ENCODE data around the gene KIF11. TPM values are rescaled to one million over a fixed set of nuclear protein-coding genes. Genes with fewer than 3 reads are reported as not detected.

The KIF11 gene
- 38.4 and 62.8 TPM in 2 replicates for total RNA-seq (2016; rRNA removed; fragmentation: Illumina TruSeq; extraction: Trizol)
- 4.6 and 6.3 TPM in 2 replicates for total RNA-seq (2016; cell fraction: cytosol; rRNA removed; fragmentation: Illumina TruSeq; extraction: Trizol; ENCODE audit: low read depth)
- total RNA-seq (2016; cell fraction: insoluble cytoplasmic fraction; rRNA removed; fragmentation: Illumina TruSeq; extraction: Trizol): 38.2 and 60.3 TPM in 2 replicates
- total RNA-seq (2016; cell fraction: membrane; rRNA removed; fragmentation: Illumina TruSeq; extraction: Trizol): 10.6 and 12.9 TPM in 2 replicates
- 25.7 and 27.4 TPM in 2 replicates for total RNA-seq (2016; cell fraction: nucleus; rRNA removed; fragmentation: Illumina TruSeq; extraction: Trizol)
- 4.4 and 8.7 TPM in 2 replicates for polyA plus RNA-seq (2011; rRNA removed)
- polyA plus RNA-seq (2011; cell fraction: cytosol; rRNA removed): 3.1 and 3.7 TPM in 2 replicates
- polyA plus RNA-seq (2011; cell fraction: nucleus; rRNA removed): 2.4 and 2.5 TPM in 2 replicates
- polyA plus RNA-seq (2012): 5.4 and 15.7 TPM in 2 replicates
- polyA plus RNA-seq (2016; cell fraction: cytosol; fragmentation: Illumina TruSeq; extraction: Trizol; ENCODE audit: low read depth): 1.4 and 1.8 TPM in 2 replicates
- polyA plus RNA-seq (2016; cell fraction: insoluble cytoplasmic fraction; fragmentation: Illumina TruSeq; extraction: Trizol; ENCODE audit: low read depth): 45.8 and 45.9 TPM in 2 replicates
- 4.6 and 5.6 TPM in 2 replicates for polyA plus RNA-seq (2016; cell fraction: membrane; fragmentation: Illumina TruSeq; extraction: Trizol; ENCODE audit: low read depth)
- 27.1 and 27.7 TPM in 2 replicates for polyA plus RNA-seq (2016; cell fraction: nucleus; fragmentation: Illumina TruSeq; extraction: Trizol; ENCODE audit: insufficient read depth, low read depth)
- 2.2 and 9.9 TPM in 2 replicates for polyA minus RNA-seq (2011; rRNA and poly(A)+ RNA removed; ENCODE audit: low replicate concordance)
- 8.8 and 10.4 TPM in 2 replicates for polyA minus RNA-seq (2011; cell fraction: cytosol; rRNA and poly(A)+ RNA removed)
- polyA minus RNA-seq (2011; cell fraction: nucleus; rRNA and poly(A)+ RNA removed): 10.4 and 11.5 TPM in 2 replicates
- Bru-seq, nascent RNA: percentile 65 among the genes with signal in this experiment
- BruChase-seq, experiment 1, labeled RNA remaining after a 6-hour chase: percentile 68 among the genes with signal in this experiment
- percentile 69 among the genes with signal in this experiment for BruChase-seq, experiment 2, labeled RNA remaining after a 2-hour chase
- long read RNA-seq, experiment 1, full-length matches to known transcripts: 5 of 12 reads
- long read RNA-seq, experiment 1, partial matches to known transcripts: 5 of 12 reads
- long read RNA-seq, experiment 1, other reads (novel, unspliced or antisense): 2 of 12 reads
- long read RNA-seq, experiment 2, full-length matches to known transcripts: 2 of 16 reads
- long read RNA-seq, experiment 2, partial matches to known transcripts: 5 of 16 reads
- long read RNA-seq, experiment 2, other reads (novel, unspliced or antisense): 9 of 16 reads

DNA sequence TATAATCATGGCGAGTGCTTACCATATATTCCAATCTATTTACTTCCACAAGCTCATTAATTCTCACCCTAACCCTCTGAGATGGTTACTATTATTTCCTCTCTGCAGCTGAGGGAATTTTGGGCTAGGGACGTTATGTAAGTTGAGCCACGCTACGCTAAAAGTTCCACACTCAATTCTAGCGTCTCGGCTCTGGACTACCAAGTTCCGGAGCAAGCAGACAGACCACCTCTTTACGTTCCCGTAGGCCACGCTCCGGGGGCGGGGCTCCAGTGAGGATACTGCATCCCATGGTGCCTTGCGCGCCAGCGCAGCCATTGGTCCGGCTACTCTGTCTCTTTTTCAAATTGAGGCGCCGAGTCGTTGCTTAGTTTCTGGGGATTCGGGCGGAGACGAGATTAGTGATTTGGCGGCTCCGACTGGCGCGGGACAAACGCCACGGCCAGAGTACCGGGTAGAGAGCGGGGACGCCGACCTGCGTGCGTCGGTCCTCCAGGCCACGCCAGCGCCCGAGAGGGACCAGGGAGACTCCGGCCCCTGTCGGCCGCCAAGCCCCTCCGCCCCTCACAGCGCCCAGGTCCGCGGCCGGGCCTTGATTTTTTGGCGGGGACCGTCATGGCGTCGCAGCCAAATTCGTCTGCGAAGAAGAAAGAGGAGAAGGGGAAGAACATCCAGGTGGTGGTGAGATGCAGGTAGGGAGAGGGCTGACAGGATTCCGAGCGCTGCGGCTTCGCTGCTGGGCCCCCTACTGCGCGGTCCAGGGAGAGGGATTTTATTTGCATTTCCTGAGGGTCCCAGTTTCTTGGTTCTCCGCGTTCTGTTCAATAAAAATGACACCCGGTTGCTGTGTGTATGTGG is at the start of gene KIF11:
Gene KIF11 (plus strand): TSS at position 370 of the 858 bp plus-strand sequence. CDS start 246 bp downstream, at position 616.
- WGBS (ENCODE audit: low lambda C conversion rate): 0% methylated on average over 26 of the region's 61 CpGs
- H3K4me2 ChIP-seq (ENCODE audit: low read depth, low read length): peak within 1 kb of the TSS; percentile 78
- H4K20me1 ChIP-seq (ENCODE audit: insufficient read depth, low read length): no peaks in the 10 kb centered on the region
- peak; percentile 95 for DNase-seq (ENCODE audit: low spot score)
- peaks cover 37% of the 10 kb centered on the region for H3K4me1 ChIP-seq (ENCODE audit: insufficient read depth, low read length)
- ChIA-PET CTCF (ENCODE audit: low intra/inter-chr PET ratio, low total read pairs) (no interaction called here), POLR2A (interaction anchor here (2.8 kb wide), 2 partner anchors 11 to 19 kb away, joined by 27 to 71 read pairs; partner anchors contain the start of gene IDE)
- H2AFZ ChIP-seq (ENCODE audit: low read length): peak within 1 kb of the TSS; percentile 11
- peak within 1 kb of the TSS; percentile 88 for H3K27ac ChIP-seq (ENCODE audit: extremely low read length, insufficient read depth, low read length)
- in situ Hi-C loops (cut with HindIII; ENCODE audit: extremely low pct_ligation_motif_present, low pct_unique_long_range_greater_than_20kb): no loop called here
- H3K4me3 ChIP-seq (replicated peaks in 1 of 3; ENCODE audit: insufficient read depth in 1 of 3, low read depth in 2 of 3, low read length in 3 of 3): peak within 1 kb of the TSS; percentile 81 to 91 (median 88)
- intact Hi-C loops (cut with micrococcal nuclease; ENCODE audit: unreplicated experiment): loop anchor here (5.0 to 10.0 kb wide), 4 partner anchors 52 to 289 kb away; partner anchors contain the start of genes EXOC6 and HHEX
- FAIRE-seq: peak; percentile 90
- no peaks in the 10 kb centered on the region for H3K36me3 ChIP-seq (replicated peaks in 1 of 2; ENCODE audit: control insufficient read depth in 1 of 2, insufficient read depth in 2 of 2, low read length in 2 of 2)
- no peaks in the 10 kb centered on the region for H3K9me3 ChIP-seq (ENCODE audit: low read length)
- ATAC-seq: peak; percentile 88
- H3K9ac ChIP-seq (ENCODE audit: insufficient read depth, low read depth, low read length): peak within 1 kb of the TSS; percentile 82
- peaks cover 48% of the 10 kb centered on the region for H3K79me2 ChIP-seq (ENCODE audit: insufficient read depth, low read length)
- TSS peak; percentile 67 for BruUV-seq (replicated peaks)
- no peaks in the 10 kb centered on the region; a peak in 1 of 5 replicates for H3K27me3 ChIP-seq (ENCODE audit: control insufficient read depth in 1 of 2, insufficient read depth in 2 of 2, low read length in 2 of 2)
- TF ChIP-seq, protein P1, sequence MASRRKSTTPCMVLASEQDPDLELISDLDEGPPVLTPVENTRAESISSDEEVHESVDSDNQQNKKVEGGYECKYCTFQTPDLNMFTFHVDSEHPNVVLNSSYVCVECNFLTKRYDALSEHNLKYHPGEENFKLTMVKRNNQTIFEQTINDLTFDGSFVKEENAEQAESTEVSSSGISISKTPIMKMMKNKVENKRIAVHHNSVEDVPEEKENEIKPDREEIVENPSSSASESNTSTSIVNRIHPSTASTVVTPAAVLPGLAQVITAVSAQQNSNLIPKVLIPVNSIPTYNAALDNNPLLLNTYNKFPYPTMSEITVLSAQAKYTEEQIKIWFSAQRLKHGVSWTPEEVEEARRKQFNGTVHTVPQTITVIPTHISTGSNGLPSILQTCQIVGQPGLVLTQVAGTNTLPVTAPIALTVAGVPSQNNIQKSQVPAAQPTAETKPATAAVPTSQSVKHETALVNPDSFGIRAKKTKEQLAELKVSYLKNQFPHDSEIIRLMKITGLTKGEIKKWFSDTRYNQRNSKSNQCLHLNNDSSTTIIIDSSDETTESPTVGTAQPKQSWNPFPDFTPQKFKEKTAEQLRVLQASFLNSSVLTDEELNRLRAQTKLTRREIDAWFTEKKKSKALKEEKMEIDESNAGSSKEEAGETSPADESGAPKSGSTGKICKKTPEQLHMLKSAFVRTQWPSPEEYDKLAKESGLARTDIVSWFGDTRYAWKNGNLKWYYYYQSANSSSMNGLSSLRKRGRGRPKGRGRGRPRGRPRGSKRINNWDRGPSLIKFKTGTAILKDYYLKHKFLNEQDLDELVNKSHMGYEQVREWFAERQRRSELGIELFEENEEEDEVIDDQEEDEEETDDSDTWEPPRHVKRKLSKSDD (CRISPR knock-in tag; IDR thresholded peaks at IDR 0.05; ENCODE audit: low read depth): no peak
- TF ChIP-seq ZSCAN29 (CRISPR knock-in tag; conservative IDR thresholded peaks at IDR 0.05) (no peak), SIX4 (CRISPR knock-in tag; IDR thresholded peaks at IDR 0.05) (no peak)
- TF ChIP-seq, protein P2, sequence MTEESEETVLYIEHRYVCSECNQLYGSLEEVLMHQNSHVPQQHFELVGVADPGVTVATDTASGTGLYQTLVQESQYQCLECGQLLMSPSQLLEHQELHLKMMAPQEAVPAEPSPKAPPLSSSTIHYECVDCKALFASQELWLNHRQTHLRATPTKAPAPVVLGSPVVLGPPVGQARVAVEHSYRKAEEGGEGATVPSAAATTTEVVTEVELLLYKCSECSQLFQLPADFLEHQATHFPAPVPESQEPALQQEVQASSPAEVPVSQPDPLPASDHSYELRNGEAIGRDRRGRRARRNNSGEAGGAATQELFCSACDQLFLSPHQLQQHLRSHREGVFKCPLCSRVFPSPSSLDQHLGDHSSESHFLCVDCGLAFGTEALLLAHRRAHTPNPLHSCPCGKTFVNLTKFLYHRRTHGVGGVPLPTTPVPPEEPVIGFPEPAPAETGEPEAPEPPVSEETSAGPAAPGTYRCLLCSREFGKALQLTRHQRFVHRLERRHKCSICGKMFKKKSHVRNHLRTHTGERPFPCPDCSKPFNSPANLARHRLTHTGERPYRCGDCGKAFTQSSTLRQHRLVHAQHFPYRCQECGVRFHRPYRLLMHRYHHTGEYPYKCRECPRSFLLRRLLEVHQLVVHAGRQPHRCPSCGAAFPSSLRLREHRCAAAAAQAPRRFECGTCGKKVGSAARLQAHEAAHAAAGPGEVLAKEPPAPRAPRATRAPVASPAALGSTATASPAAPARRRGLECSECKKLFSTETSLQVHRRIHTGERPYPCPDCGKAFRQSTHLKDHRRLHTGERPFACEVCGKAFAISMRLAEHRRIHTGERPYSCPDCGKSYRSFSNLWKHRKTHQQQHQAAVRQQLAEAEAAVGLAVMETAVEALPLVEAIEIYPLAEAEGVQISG (CRISPR knock-in tag; IDR thresholded peaks at IDR 0.05): peak; percentile 91
- TF ChIP-seq, protein P3, sequence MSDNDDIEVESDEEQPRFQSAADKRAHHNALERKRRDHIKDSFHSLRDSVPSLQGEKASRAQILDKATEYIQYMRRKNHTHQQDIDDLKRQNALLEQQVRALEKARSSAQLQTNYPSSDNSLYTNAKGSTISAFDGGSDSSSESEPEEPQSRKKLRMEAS (IDR thresholded peaks at IDR 0.05): 0 out of 2 replicates have a peak, but pooled peaks have one; percentile 11
- TF ChIP-seq, protein P4, sequence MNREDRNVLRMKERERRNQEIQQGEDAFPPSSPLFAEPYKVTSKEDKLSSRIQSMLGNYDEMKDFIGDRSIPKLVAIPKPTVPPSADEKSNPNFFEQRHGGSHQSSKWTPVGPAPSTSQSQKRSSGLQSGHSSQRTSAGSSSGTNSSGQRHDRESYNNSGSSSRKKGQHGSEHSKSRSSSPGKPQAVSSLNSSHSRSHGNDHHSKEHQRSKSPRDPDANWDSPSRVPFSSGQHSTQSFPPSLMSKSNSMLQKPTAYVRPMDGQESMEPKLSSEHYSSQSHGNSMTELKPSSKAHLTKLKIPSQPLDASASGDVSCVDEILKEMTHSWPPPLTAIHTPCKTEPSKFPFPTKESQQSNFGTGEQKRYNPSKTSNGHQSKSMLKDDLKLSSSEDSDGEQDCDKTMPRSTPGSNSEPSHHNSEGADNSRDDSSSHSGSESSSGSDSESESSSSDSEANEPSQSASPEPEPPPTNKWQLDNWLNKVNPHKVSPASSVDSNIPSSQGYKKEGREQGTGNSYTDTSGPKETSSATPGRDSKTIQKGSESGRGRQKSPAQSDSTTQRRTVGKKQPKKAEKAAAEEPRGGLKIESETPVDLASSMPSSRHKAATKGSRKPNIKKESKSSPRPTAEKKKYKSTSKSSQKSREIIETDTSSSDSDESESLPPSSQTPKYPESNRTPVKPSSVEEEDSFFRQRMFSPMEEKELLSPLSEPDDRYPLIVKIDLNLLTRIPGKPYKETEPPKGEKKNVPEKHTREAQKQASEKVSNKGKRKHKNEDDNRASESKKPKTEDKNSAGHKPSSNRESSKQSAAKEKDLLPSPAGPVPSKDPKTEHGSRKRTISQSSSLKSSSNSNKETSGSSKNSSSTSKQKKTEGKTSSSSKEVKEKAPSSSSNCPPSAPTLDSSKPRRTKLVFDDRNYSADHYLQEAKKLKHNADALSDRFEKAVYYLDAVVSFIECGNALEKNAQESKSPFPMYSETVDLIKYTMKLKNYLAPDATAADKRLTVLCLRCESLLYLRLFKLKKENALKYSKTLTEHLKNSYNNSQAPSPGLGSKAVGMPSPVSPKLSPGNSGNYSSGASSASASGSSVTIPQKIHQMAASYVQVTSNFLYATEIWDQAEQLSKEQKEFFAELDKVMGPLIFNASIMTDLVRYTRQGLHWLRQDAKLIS (CRISPR knock-in tag; IDR thresholded peaks at IDR 0.05): no peak

Measured in HepG2 (cell line).